Activated T-helper 1 cell treated with Interleukin-2 at 50 U/mL for 16 hours (primary cell): Measurements from ENCODE around the gene EGFL7.

Experiments used
- DNase-seq: peaks from one replicate; pipeline ENCODE4 v3.0.0-alpha.2; 2020; ENCODE audit warnings: low read depth

EGFL7 gene

DNA sequence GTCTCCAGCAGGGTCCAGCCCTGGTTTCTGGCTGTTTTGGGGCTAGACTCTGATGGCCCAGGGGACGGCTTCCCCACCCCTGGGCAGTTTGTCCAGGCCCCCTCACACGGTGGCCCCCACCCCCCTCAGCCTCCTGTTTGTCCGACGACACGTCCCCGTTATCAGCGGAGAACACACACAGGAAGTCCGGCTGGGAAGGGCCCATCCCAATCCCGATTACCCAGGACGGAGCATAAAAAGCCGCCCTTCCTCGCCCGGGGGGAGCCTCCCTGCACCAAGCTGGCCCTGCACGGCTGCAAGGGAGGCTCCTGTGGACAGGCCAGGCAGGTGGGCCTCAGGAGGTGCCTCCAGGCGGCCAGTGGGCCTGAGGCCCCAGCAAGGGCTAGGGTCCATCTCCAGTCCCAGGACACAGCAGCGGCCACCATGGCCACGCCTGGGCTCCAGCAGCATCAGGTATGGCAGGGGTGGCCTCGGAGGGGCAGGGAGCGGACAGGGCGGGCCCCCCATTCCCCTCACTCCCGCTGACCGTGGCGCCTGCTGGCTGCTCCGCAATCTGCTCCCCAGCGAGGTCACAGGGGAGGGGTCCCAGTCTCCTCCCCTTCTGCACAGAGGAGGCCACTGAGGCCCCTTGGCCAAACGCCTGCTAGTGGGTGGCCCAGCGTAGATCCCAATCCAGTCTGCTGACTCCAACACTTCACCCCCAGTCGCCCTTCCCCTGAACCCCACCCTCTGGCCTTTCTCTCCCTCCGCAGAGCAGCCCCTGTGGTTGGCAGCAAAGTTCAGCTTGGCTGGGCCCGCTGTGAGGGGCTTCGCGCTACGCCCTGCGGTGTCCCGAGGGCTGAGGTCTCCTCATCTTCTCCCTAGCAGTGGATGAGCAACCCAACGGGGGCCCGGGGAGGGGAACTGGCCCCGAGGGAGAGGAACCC lies at the start of gene EGFL7:
TSS of gene EGFL7 (plus strand) at position 261 of the 926 bp plus-strand sequence. CDS start 5,367 bp downstream, outside the sequence.
- DNase-seq = no peak

GRCh38 chr9:136613824-136614371 lies 48.8 kb upstream of the EGFL7 start:
- DNase-seq = no peak

GRCh38 chr9:136614372-136614922 lies 48.3 kb upstream of the EGFL7 start:
- no peak for DNase-seq

- DNase-seq = no peak
These were observed 47.6 kb upstream of the EGFL7 start for GRCh38 chr9:136614967-136615623.

- DNase-seq = no peak
These were observed 46.9 kb upstream of the EGFL7 start for GRCh38 chr9:136615631-136616306.

DNA sequence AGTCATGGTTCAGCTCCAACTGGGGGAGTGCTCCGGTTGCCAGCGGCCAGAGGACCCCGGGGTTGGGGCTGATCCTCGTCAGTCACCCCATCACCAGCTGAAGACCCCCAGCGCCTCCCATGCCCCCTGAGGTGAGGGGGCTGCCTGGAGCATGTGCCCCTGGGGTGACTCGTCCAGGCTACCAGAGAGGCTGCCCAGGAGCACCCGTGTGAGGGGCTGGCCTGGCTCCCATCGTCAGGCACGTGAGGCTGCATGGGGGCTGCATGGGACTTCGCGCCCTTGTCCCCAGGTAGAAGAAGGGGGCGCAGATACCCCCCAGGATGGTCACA lies 46.4 kb upstream of the EGFL7 start:
- DNase-seq = no peak

- DNase-seq = no peak
These were observed 45.6 kb upstream of the EGFL7 start for GRCh38 chr9:136616948-136617695.

DNA sequence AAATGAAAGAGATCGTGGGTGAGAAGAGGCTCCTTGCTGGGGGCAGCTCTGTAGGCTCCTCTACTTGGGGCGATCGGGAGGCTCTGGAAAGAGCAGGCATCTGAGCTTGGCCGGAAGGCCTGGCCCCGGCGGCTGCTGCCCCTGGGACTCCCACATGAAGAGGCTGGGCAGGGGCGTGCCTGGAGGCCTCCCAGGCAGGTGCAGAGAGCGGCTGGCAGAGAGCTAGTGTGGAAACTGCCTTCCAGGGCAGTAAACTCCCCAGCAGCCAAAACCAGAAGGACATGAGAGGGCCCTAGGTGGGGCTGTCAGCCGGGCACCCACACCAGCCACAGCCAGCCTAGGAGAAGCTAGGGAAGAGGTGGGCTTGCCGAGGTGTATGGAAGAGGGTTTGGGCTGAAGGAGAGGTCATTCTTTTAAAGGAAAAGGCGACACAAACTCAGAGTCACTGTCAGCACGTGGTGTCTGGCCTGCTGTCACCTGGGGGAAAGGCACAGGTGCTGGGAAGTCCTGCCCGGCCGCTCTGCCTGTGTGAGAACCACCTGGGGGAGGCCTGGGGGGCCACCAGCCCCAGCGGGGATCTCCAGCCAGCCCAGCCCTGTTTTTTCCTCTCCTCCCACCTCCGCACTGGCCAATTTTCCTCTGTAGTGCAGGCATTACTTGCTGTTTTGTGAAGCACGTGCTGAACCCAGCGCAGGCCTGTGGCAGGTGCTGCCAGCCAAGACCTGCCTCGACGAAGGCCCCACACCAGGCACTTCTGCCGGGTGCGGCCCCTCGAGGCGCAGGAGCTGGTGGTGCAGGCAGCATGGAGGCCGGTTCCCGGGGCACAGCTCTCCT lies 44.8 kb upstream of the EGFL7 start:
- no peak for DNase-seq

DNA sequence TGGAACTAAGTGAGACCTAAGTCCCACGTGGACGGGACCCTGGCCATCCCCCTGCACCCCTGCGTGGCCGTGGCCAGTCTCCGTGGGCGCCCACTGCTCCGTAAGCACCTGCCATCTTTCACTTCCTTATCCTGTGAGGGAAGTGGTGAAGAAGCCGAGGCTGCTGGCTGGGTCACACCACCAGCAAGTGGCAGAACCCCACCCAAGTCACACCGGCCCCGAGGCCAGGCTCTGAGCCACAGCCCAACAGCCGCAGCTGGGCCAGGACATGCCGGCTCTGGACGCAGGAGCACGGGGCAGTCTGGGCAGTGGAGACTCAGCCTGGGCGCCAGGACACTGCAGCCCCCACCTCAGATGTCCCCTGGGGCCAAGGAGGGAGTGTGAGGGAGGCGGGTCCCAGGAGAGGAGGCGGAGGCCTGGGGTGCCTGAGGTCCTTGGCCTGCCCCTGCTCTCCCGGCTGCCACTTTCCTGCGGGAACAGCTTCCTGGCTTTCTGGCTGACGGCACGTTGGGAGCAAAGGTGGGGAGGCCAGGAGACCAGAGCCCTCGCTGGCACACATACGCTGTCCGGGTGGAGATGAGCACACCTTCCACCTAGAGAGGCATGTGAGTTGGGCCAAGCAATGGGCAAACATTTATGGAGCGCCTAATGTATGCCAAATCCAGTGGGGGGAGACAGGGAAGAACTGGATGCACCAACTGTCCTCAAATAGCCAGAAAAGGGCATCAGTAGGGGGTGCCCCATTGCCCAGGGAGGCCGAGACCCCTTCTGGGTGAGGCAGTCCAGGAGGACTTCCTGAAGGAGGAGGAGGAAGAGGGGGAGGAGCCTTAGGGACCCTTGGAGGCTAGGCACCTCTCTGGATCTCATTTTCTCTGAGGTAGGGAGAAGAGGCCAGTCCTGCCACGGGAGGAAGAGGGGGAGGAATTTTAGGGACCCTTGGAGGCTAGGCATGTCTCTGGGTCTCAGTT lies 43.9 kb upstream of the EGFL7 start:
- DNase-seq = no peak

DNA sequence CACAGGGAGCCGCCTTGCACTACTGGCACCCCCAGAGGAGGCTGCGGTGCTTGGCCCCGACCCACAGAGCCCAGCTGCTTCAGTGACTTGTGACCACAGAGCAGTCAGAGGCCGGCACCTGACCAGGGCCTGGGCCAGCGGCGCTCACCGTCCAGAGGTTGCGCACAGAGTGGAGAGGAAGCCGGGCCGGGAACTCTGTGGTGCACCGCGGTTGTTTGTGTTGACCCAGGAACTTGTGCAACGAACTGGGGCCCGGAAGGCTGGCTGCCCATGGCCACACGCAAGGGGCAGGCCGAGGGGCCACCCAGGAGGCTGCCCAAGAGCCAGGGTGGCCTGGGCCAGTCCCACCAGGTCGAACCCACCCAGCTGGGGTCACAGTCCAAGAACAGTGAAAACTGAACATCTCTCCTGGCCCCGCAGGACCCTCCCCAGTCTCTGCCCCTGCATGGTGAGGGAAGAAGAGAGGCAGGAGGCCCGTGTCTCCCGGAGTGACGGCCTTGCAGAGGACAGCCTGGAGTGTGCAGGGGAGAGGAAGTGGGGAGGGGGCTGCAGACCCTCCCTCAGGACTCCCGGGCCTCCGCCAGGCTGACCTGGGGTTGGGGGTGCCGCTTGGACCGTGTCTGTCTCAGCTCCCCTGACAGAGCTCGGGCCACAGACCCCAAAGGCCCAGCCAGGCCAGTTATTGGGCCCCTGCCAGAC lies 42.8 kb upstream of the EGFL7 start:
- DNase-seq = no peak

GRCh38 chr9:136620441-136621018 lies 42.2 kb upstream of the EGFL7 start:
- no peak for DNase-seq

DNA sequence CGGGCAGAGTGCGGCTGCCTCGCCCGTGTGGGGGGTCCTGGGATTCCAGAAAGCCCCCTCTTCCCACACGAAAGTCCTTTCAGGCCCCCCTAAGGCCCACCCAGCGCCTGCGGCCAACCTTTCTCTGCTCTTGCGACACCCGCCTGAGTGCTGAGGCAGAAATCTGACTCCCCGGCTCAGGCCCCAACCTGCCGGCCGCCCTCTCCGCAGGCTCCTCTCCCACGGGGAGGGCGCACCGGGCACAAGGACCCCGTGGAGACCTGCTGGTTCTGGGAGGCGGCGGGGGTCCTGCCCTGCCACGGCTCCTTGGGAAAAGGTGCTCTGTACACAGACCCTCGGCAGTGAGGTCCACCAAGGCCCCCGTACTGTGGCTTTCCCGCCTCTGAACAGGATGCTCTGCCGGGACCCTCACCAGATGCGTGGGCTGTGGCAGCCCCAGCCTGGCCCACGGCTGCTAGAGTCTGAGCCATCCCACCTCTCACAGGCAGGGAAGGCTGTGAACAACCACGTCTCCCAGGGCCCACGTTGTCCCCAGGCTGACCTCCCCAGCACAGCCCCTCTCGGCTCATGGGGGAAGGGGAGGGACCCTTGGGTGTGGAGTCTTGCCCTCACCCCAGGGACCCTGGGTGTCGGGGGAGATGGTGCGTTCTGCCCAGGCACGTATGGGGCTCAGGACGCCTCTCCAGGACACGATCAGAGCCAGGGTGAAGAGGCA lies 41.5 kb upstream of the EGFL7 start:
- no peak for DNase-seq

GRCh38 chr9:136621734-136622093 lies 41.0 kb upstream of the EGFL7 start:
- no peak for DNase-seq

DNA sequence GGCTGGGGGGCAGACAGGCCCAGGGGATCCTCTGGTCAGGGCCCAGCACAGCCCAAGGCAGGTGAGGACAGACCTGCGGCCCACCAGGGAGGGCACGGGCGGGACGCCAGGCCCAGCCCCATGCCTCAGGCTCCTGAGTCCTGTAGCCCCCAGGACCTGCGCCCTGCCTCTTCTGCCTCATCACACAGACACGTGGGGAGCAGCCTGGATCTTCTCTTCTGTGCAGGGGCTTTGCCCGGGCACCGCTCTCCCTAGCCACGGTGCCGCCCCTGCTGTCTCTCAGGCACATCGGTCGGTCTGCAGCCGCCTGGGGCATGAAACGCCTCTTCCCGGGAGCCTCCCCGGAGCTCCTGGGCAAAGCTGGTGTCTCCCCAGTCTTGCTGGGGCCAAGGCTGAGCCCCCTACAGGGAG lies 40.2 kb upstream of the EGFL7 start:
- DNase-seq = no peak

GRCh38 chr9:136623016-136623841 lies 39.5 kb upstream of the EGFL7 start:
- DNase-seq = no peak

DNA sequence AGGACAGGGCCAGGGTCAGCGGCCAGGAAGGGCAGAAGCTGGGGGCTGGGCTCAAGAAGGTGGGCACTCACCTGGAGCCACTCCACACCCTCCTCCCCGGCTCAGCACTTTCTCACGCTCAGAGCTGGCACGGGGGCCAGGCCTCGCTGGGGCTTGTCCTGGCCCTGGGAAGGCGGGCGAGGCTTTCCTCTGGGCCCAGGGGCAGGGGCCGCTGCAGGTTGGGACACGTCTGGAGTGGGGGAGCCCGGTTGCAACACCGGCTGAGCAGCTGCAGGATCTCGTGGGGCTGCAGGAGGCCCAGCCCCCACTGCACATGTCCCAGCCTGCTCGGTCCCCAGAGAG lies 38.9 kb upstream of the EGFL7 start:
- no peak for DNase-seq
